ENCODE measurements around the gene C20orf144.
A peak's percentile ranks its signal among the peaks of the same experiment; 100 is the strongest.

Gene C20orf144

DNA sequence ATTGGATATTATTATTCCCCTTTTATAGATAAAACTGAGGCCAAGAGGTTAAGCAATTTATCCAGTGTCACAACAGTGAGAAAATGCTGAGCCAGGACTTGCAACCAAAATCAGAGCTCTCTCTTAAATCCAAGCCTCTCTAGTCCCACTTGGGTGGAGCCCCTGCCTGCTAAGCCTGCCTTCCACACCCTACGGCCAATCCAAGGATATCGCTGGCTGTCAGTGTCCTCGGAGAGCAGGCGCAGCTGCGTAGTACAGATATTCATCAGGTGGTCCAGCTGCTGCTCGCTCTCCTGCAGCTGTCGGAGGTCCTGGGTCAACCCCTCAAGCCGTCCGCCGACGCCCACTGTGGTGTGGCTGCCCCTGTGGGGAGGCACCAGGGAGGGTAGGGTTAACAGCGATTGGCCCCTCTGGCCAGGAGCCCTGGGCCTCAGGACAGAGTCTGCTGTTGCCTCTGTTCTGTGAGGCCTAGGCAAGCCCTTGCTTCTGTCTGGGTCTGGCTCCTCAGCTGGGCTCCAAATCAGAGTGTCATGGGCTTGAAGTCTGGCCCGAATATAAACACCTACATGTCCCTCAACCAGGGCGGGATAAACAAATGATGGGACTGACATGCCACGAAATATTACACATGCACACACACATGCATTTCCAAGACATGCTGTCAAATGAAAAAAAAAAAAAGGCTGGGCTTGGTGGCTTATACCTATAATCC, 16.0 kb downstream of the C20orf144 start:
- no peak for DNase-seq

DNA sequence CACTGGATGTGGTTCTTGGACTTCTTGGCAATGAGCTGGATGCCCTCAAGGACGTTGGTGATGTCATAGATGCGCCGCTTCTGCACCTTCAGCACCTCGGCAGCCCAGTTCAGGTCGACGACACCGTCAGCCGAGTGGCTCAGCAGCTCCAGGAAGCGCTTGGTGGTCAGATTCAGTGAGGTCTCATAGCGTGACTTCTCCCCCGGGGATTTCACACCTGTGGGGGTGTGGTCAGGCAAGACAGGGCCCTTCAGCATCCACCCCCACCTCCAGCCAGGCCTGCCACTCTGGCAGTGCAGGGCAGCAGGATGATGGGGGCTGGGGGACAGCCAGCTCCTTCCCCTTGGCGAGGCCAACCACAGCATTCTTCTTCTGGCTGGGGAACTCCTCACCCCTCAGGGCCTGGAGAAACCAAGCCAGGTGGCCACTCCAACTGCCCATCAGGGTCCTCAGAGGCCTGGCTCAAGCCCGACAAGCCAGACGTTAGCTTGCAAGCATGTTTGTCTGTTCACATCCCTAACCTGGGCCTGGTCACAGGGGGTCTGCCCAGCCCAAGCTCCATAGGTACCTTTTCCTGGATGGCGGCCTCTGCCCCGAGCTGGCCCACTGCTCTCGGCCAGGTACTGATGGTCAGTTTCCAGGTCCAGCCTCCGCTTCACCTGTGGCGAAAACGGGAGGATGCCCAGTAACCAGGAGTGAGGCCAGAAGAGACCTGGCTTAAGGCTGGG, 17.8 kb downstream of the C20orf144 start:
- DNase-seq = no peak

DNA sequence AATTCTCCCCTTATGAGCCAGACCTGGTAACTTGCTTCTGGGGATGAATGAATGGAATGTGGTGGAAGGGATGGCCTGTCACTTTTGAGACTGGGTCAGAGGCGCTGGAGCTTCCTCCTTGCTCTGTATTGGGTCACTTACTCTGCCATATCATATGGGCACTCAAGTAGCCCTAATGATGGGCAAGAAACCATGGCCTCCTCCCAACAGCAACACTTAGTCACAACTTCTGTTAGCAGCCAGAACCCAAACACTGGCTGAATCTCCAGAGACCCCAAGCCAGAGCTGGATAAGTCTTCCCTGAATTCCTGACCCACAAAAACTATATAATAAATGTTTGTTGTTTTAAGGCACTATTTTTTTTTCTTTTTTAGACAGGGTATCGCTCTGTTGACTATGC, 18.6 kb downstream of the C20orf144 start:
- no peak for DNase-seq

DNA sequence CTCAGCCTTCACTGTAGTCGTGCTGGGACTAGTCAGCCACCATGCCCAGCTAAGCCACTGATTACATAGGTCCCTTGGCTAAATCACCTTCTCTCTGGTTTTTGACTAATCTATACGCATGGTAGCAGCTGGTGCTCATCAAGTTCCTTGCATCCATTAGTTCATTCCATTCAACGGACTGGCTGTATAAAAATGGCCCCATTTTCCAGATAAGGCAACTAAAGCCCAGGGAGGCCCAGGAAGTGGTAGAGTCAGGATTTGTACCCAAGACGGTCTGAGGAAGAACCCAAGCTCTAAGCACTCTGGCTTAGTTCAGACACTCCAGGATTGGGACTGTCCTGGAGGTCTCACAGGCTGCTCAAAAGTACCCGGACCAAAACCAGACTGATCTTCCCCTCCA, 19.2 kb downstream of the C20orf144 start:
- DNase-seq = no peak

DNA sequence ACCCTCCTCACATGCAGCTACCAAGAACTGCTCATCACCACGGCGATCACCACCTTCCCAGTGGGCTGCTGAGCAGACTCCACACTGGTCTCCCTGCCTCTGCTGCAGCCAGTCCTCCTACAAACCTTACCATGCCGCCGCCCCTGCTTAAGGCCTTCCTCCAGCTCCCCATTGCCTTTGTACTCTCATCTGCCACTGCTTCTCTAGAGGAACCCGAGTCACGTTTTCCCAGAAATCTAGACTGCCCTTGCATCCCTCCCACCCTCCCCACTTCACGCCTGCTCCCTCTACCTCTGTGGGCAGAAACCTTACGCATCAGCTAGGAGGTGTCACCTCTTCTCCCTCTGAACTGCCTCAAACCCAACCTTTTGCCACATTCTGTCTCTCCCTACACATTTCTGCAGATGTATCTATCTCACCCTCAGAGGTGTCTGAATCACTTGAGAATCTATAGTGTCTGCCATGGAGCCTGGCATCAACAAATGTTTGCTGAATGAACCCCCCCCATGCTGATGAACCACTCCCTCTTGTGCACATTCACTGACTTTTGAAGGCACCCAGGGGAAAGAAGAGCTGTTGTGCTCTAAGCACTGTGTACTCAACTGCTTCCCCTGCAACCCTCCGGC, 19.7 kb downstream of the C20orf144 start:
- DNase-seq = no peak

DNA sequence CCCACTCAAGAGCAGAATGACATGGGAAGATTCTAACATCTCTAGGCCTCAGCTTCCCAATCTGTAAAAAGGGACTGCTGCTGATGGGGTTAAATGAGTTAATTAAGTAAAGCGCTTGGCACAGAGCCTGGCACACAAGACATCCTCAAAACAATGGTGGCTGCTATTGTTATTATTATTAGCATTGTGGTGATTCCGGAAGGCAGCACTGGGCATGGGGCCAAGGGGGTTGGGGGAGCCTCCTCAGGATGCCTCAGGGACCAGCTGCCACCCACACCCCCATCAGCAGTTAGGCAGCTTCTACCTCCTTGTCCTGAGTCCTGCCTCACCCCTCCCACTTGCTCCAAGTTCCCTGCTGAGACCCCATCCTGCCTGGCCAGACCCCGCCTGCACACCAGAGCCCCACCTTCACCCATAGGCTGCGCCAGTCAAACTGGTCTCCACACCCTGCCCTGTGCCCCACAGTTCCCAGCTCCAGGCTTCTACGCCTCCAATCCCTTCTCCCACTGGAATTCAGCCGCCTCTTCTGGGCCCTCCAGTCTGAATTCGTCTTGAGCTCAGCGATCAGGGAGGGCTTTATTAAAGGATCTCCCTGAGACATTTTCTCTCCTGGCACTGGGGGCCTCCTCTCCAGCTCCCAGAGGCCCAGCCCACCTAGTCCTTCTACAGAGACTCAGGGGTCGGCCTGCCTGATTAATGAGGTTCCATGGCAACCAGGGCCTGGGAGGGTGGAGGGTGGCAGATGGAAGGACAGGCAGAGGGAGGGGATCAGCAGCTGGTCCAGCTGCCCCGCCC, 22.6 kb downstream of the C20orf144 start:
- no peak for DNase-seq

DNA sequence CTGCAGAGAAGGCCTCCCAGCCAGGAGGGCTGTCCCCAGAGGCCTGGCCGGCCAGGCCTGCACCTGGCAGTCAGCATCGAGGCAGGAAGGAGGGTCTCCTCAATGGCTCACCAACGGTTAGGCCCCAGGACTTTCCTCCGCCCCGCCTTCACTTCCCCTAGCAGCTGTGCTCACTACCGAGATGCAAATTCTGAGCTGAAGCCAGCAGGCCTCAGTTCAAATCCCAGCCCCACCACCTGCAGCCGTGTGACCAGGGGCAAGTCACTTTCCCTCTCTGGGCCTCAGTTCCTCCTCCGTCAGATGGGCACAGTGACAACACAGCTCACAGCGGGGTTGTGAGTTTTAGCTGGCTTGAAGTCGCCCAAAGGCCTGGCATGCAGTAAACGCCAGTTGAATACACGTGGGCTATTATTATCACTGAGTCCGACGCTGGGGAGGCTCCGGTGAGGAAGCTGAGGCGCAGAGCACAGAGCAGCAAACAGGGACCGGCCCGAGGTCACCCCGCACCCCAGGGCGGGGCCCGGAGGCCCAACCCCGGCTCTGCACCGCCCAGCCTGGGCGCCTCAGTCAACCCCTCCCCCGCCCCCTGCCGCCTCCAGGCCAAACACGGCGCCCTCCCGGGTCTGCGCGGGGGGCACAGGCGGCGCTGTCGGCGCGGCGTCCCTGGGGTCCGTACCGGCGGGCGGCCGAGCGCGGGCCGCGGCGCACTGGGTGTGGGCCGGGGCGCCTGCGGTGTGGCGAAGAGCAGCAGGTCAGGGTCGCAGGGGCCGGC, 23.4 kb downstream of the C20orf144 start:
- peak; percentile 61 to 67 for DNase-seq

DNA sequence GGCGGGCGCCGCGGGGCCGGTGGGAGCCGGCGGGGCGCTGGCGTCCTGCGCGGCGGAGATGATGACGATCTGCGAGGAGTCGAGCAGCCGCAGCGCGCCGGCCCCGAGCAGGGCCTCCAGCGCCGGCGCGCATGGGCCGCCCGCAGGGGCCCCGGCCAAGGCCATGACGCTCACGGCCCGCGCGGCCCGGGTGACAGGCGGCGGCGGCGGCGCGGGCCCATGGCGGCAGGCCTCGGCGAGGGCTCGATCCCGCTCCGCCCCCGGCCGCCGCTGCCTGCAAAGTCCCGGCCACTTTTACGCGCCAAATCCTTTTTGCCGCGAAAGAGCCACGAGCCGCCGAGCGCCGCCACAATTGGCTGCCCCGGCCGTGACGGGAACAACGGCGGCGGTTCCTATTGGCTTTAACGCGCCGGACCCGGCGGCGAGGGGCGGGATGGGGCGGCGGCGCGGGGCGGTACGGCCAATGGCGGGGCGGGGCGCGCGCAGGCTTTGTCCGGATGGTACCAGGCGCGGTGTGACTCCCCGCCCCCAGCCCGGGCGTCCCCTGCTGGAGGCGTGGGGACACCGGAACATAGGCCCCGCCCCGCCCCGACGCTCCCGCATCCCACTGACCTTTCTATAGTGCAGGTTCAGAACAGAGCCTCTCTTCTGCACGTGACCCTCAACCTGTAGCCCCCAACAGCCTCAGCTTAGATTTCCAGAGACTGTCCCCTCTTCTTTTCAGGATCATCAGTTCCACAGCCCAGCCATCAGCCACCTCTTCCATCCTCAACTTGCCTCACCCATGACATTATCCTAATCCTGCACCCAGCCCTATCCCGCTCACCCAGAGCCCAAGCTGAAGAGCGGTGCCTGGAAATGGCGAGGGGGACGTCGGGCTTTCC, 24.2 kb downstream of the C20orf144 start, which contains the start of gene E2F1:
E2F1 (minus strand) TSS at position 286 of the 884 bp plus-strand sequence; CDS start at position 165, 121 bp downstream.
- peak; percentile 99 to 100 for DNase-seq

DNA sequence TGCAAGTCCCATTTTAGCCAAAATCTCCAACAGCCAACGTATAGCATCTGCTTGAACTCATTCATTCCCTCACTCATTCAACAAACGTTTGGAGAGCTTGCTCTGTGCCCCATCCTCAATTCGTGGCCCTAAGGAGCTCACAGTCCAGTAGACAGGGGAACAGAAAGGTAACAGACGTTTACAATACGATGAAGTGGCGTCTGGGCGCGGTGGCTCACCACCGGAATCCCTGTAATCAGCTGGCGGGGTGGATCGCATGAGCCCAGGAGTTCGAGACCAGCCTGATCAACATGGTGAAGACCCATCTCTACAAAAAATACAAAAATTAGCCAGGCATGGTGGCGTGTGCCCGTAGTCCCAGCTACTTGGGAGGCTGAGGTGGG, 24.8 kb downstream of the C20orf144 start:
- DNase-seq = no peak

DNA sequence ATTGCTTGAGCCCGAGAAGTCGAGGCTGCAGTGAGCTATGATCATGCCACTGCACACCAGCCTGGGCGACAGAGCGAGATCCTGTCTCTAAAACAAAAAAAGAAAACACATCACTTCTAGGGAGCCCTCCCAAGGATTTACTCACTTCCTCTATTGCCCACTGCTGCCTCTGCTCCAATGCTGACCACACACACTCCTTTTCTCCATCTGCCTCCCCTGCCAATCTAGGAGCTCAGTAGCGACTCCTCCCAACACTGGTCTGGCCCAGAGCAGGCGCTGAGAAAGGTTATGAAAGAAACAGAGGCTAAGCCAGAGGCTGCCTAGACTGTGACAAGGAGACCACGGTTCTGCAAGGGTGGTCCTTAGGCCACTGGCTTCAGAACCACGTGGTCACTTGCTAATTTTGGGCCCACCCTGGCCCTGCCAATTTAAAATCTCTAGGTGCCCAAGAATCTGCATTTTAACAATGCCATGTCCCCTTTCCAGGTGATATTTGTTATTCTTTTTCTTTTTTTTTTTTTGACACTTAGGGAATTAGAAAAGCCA, 25.3 kb downstream of the C20orf144 start:
- DNase-seq = no peak

DNA sequence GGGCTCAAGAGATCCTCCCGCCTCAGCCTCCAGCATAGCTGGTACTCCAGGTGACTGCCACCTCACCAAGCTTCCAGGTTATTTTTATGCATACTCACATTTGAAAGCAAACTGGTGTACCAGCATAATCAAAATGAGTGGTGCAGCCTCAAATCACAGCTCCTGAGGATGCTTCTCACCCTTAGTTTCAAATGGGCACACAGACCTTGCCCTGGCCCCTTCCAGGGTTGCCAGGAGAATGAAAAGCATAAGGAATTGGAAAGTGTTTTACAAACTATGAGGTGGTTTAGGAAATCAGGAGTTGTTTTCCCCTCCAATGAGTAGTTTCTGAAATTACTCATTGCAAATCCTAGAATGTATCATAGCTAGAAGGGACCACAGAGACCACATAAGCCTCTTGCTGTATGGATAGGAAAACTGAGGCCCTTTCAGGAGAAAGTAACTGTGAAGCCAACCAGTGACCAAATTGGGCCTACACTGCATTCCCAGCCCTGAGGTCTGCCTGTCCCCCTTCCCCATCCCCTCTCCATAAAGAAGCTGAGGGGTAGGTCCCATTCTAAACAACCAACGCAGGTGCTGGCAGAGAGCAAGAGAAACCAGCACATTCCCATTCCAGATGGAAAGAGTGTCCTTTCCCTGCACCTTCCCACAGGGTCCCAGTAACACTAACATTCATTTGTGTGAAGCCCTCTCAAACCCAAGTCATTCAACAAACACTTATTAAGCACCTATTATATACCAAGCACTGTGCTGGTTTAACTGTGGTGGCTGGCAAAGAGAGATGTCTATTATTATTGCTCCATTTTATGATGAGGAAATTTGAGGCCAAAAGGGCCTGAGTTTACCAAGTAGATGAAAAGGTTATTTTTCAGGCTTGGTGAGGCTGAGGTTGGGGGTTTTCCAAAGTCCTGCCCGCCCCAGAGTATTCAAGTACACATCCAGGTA, 26.1 kb downstream of the C20orf144 start:
- DNase-seq = no peak

DNA sequence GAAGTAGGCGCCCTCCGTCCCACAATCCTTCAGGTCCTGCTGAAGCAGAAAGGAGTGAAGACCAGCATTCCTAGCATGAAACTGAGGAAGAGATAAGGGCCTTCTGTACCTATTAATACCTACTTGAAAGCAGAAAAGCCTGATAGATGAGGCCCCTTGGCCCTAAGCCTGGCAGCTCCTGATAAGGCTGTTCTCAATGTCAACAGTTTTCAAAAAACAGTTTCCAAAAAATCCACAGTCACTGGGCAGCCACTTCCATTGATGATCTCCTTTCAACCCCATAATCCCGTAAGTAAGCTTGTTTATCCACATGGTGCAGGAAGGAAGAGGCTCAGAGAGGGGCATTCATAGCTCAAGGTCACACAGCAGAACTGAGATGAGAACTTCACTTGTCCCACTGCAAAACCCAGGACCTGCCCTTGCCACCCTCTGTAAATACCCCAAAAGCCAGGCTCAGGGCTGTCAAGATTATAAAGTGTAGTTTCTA, 26.9 kb downstream of the C20orf144 start:
- no peak for DNase-seq

DNA sequence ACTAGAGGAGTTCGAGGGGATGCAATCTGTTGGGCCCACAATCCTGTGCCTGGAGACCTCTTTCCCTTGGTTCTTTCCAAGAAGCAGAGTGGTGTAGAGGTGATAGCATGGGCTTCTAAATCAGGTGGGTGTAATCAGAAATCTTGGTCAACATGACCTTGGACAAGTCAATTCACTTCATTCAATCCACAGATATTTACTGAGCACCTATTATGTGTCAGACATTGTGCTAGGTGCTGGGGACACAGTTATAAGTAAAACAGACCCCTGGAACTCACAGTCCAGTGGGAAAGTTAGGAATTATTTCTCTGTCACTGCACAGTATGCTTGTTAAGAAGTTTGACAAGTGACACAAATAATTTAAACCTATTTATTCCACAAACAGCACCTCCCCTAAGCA, 27.4 kb downstream of the C20orf144 start:
- no peak for DNase-seq

DNA sequence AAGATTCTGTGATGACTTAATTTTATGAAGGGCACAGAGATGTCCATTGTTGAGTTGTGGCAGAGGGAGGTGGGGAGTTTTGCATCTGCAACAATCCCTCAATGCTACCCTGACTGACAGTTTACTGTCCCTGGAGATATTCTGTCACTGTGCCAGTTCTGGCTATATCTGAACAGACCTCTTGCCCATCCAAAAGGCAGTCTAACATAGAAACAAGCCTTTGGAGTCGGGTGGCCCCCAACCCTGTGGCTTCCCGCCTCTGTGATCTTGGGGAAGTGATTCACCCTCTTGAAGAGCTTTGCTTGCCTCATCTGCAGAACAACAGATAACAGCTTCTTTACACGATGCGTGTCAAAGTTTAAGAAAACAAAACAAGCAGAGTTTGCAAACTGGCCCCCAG, 27.8 kb downstream of the C20orf144 start:
- DNase-seq = no peak

DNA sequence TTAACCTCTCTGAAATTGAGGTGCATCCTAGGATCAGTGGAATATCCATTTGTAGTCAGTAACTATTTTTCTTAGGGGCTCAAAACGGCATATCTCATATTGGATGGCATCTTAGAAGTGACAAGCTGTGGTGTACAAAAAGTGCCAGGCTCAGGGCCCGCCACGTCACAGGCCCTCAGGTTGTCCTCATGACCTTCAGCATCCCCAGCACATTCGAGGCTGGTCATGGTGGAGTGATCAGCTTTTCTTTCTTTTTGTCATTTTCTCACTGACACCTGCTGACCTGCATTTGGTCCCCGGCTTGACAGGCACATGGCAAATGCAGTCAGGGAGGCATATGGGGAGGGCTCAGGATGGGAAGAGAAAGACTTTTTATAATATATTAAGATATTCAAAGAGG, 31.2 kb downstream of the C20orf144 start:
- no peak for DNase-seq

DNA sequence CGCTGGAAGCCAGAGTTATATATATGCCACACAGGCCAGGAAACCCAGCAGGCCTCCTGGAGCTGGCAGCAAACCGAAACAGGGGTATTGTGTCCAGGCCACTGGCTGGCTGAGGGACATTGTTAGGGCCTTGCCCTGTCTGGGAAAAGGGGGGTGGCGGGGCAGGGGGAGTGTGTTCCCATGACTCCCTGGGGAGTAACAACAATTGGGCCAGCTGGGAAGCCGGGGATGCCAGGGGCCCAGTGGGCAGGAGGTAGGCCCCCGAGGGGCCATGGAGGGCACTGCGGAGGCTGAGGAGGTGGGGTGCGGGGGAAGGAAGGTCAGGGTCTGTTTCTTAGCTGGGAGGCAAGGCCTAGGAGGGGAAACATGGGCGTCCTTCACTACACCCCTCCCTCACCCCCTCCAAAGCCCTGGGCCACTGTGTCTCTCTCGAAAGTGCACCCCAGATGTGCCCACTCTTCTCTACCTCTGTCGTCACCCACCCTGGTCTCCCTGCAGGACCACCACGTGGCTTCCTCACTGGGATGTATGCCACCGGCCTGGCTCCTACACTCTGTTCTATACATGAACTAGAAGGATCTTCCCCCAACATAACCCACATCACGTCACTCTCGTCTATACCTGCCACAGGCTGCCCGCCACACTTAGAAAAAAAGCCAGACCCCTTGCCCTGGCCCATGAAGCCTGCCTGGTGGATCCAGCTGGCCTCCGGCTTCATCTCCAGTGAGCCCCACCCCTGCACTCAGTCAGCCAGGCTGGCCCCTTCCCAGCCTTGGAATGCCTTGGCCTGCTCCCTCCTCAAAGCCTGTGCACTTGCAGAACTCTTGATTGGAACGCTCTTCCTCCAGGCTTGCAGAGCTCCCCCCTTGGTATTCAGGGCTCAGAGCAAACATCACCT, 31.9 kb downstream of the C20orf144 start:
- DNase-seq = no peak

DNA sequence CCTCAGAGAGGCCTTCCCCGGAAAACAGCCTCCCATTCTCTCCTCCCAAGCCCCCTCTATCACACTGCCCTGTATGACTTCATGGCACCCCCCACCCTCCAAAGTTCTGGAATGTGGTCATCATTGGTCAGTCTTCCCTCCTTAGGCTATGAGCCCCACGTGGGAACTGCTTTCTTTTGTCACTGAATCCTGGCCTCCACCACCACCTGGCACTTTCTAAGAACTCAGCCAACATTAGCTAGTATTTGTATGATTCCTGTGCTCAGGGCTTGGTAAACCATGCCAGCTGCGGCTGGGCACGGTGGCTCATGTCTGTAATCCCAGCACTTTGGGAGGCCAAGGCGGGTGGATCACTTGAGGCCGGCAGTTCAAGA, 32.5 kb downstream of the C20orf144 start:
- DNase-seq = no peak

DNA sequence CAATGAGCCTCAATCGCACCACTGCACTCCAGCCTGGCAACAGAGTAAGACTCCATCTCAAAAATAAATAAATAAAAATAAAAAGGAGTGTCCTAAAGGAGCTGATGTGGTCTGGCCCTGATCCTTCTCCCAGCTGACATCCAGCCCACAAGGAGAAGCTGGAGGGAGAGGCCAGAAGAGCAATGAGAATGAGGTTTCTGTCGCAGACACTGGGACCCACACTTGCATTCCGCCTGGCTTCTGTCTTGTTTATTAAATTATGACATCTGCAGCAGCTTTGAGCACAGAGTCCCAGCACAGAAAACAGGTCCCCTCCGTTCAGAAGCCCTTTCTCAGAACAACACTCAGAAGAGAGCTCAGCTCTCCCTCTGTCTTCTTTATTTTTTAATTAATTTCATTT, 34.3 kb downstream of the C20orf144 start:
- DNase-seq = no peak

DNA sequence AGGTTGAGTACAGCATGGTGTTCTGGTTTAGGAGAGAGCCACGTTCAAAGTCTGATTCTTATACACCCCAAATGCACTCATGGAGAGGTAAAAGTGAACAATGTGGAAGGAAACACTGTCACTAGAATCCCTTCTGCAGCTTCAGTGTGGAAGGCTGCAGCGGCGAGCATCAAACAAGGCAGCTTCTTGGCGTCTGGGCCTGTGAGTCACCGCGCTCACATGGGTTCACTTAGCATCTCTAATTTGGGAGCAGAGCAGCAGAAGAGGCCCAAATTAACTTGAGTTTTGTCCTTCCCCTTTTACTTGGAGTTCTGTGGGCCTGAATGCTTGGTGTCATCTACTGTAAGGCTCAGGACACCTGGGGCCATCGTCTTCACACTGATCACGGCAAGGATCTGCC, 35.0 kb downstream of the C20orf144 start:
- DNase-seq = no peak
